HCT116 (cell line): ENCODE measurements around the gene CSTPP1.
"Not testable (repeated sequence)": the region's sequence is repeated elsewhere in the genome, so short reads cannot be mapped to it uniquely, and the experiment has no call there.

Experiments used
- ATF3 ChIP-seq: IDR thresholded peaks from 2 replicates; pipeline ENCODE4 v1.6.1; 2012
- CTCF ChIP-seq, 3 experiments: fragments of 200-600 bp in 1 of 3; sonication (generic) in 1 of 3; IDR thresholded peaks in 2 of 3; conservative IDR thresholded peaks in 1 of 3; 2 replicates each; pipeline ENCODE4 v1.5.1; 2012 to 2017; ENCODE audit warnings: low read depth in 2 of 3, low read length in 2 of 3, antibody characterized with exemption in 1 of 3, borderline replicate concordance in 1 of 3, control low read depth in 1 of 3, mild to moderate bottlenecking in 1 of 3, mixed read lengths in 1 of 3, mixed run types in 1 of 3, moderate library complexity in 1 of 3; ENCODE audit not compliant: insufficient read depth in 1 of 3
- ELF1 ChIP-seq: IDR thresholded peaks from 2 replicates; pipeline ENCODE4 v1.6.1; 2012; ENCODE audit warnings: low read depth, borderline replicate concordance
- EZH2 ChIP-seq: fragments of 200-600 bp; sonication (generic); IDR thresholded peaks from 2 replicates; pipeline ENCODE4 v1.6.1; 2017; ENCODE audit warnings: antibody characterized with exemption, mixed run types
- EZH2phosphoT487 ChIP-seq: fragments of 200-600 bp; IDR thresholded peaks from 2 replicates; pipeline ENCODE4 v1.6.1; 2018; ENCODE audit warnings: antibody characterized with exemption, borderline replicate concordance
- FOSL1 ChIP-seq: IDR thresholded peaks from 2 replicates; pipeline ENCODE4 v1.6.1; 2012; ENCODE audit warnings: low read depth
- JUND ChIP-seq: IDR thresholded peaks from 2 replicates; pipeline ENCODE4 v1.6.1; 2012
- MAX ChIP-seq: IDR thresholded peaks from 2 replicates; pipeline ENCODE4 v1.6.1; 2012
- POLR2A ChIP-seq: IDR thresholded peaks from 2 replicates; pipeline ENCODE4 v1.7.0; 2011; ENCODE audit warnings: borderline replicate concordance; ENCODE audit not compliant: insufficient read depth, insufficient read length; ENCODE audit errors: extremely low read depth
- RAD21 ChIP-seq: IDR thresholded peaks from 2 replicates; pipeline ENCODE4 v1.6.1; 2012; ENCODE audit warnings: low read depth, mild to moderate bottlenecking
- TCF7L2 ChIP-seq: IDR thresholded peaks from 2 replicates; pipeline ENCODE4 v1.7.0; 2011; ENCODE audit warnings: borderline replicate concordance, inconsistent platforms; ENCODE audit not compliant: insufficient read depth, insufficient read length; ENCODE audit errors: extremely low read depth
- YY1 ChIP-seq: IDR thresholded peaks from 2 replicates; pipeline ENCODE4 v1.6.1; 2011; ENCODE audit warnings: low read length, low read depth, moderate library complexity, mild to moderate bottlenecking; ENCODE audit not compliant: insufficient replicate concordance; ENCODE audit errors: extremely low read depth
- ZBTB33 ChIP-seq: IDR thresholded peaks from 2 replicates; pipeline ENCODE4 v1.6.1; 2011; ENCODE audit warnings: mild to moderate bottlenecking, low read length, moderate library complexity; ENCODE audit not compliant: insufficient replicate concordance; ENCODE audit errors: extremely low read depth
- ZNF274 ChIP-seq: fragments of 200-500 bp; sonication (Bioruptor generic); IDR thresholded peaks from 2 replicates; pipeline ENCODE4 v1.6.1; 2014; ENCODE audit warnings: mild to moderate bottlenecking, low read depth, low read length, inconsistent platforms

GRCh38 chr11:46928701-46929100 is 7.9 kb upstream of the CSTPP1 start:
- not testable (repeated sequence) for TF ChIP-seq EZH2; POLR2A; CTCF (IDR thresholded peaks at IDR 0.05 in 2 of 3, conservative IDR thresholded peaks at IDR 0.05 in 1 of 3; ENCODE audit: borderline replicate concordance in 1 of 3, insufficient read depth in 1 of 3, low read depth in 2 of 3, low read length in 2 of 3); ZBTB33; MAX; TCF7L2; ZNF274; RAD21; JUND; FOSL1; ATF3; YY1; ELF1; EZH2phosphoT487
